Measurements from ENCODE around the gene REG4. TPM values are rescaled to one million over a fixed set of nuclear protein-coding genes. Genes with fewer than 3 reads are reported as not detected.
"Not testable (repeated sequence)": the region's sequence is repeated elsewhere in the genome, so short reads cannot be mapped to it uniquely, and the experiment has no call there.

REG4 gene
- total RNA-seq, 2 donors from 2014 or later: 3.8 TPM; not detected in 1

- ATAC-seq (ENCODE audit: insufficient number of reproducible peaks, low FRiP score, low read depth) (no peak), DNase-seq (ENCODE audit: low spot score) (no peak)
- no peak overlapping the region for H3K27ac ChIP-seq
- TF ChIP-seq CTCF (IDR thresholded peaks at IDR 0.05): no peak
- no peak overlapping the region for H3K4me3 ChIP-seq
- peaks cover 3 to 12% of the 10 kb centered on the region in 2 donors for H3K4me1 ChIP-seq (ENCODE audit: control insufficient read depth in 1 of 2, low read depth in 2 of 2)
- H3K9me3 ChIP-seq: no peaks in the 10 kb centered on the region
- H3K27me3 ChIP-seq (replicated peaks; ENCODE audit: insufficient read depth): no peaks in the 10 kb centered on the region
- H3K36me3 ChIP-seq: no peaks in the 10 kb centered on the region
Measured at GRCh38 chr1:119794876-119795240, 16.4 kb downstream of the REG4 start.

- H3K4me3 ChIP-seq: no peak overlapping the region
- DNase-seq (ENCODE audit: low spot score): no peak
- H3K9me3 ChIP-seq: no peaks in the 10 kb centered on the region
- no peaks in the 10 kb centered on the region for H3K27me3 ChIP-seq (replicated peaks; ENCODE audit: insufficient read depth)
- no peak overlapping the region for H3K27ac ChIP-seq
- peaks cover 3 to 12% of the 10 kb centered on the region in 2 donors for H3K4me1 ChIP-seq (ENCODE audit: control insufficient read depth in 1 of 2, low read depth in 2 of 2)
- ATAC-seq (ENCODE audit: insufficient number of reproducible peaks, low FRiP score, low read depth): no peak
- no peaks in the 10 kb centered on the region for H3K36me3 ChIP-seq
- no peak for TF ChIP-seq CTCF (IDR thresholded peaks at IDR 0.05)
Measured at GRCh38 chr1:119794230-119794875, 16.9 kb downstream of the REG4 start.

GRCh38 chr1:119791377-119791776 is 19.9 kb downstream of the REG4 start:
- ATAC-seq (ENCODE audit: insufficient number of reproducible peaks, low FRiP score, low read depth) (no peak), DNase-seq (ENCODE audit: low spot score) (no peak)
- H3K4me3 ChIP-seq: no peak overlapping the region

GRCh38 chr1:119790451-119791198 is 20.6 kb downstream of the REG4 start:
- no peak for TF ChIP-seq CTCF (IDR thresholded peaks at IDR 0.05)
- Histone ChIP-seq H3K4me1 (ENCODE audit: control insufficient read depth in 1 of 2, low read depth in 2 of 2) (peaks cover 3 to 12% of the 10 kb centered on the region in 2 donors), H3K36me3 (no peaks in the 10 kb centered on the region), H3K9me3 (no peaks in the 10 kb centered on the region), H3K27me3 (replicated peaks; ENCODE audit: insufficient read depth) (no peaks in the 10 kb centered on the region), H3K4me3 (no peak overlapping the region), H3K27ac (no peak overlapping the region)
- DNase-seq (ENCODE audit: low spot score) (no peak), ATAC-seq (ENCODE audit: insufficient number of reproducible peaks, low FRiP score, low read depth) (no peak)

More at GRCh38 chr1:119791377-119791776, 19.9 kb downstream of the REG4 start:
- no peak overlapping the region for H3K27ac ChIP-seq
- no peaks in the 10 kb centered on the region for H3K36me3 ChIP-seq
- no peaks in the 10 kb centered on the region for H3K9me3 ChIP-seq
- TF ChIP-seq CTCF (IDR thresholded peaks at IDR 0.05): no peak
- H3K27me3 ChIP-seq (replicated peaks; ENCODE audit: insufficient read depth): no peaks in the 10 kb centered on the region
- peaks cover 3 to 12% of the 10 kb centered on the region in 2 donors for H3K4me1 ChIP-seq (ENCODE audit: control insufficient read depth in 1 of 2, low read depth in 2 of 2)

- Histone ChIP-seq H3K4me1 (ENCODE audit: control insufficient read depth in 1 of 2, low read depth in 2 of 2) (no peaks in the 10 kb centered on the region), H3K27ac (no peak overlapping the region), H3K9me3 (no peaks in the 10 kb centered on the region), H3K4me3 (no peak overlapping the region), H3K36me3 (no peaks in the 10 kb centered on the region), H3K27me3 (replicated peaks; ENCODE audit: insufficient read depth) (no peaks in the 10 kb centered on the region)
- no peak for TF ChIP-seq CTCF (IDR thresholded peaks at IDR 0.05)
- no peak for ATAC-seq (ENCODE audit: insufficient number of reproducible peaks, low FRiP score, low read depth)
- DNase-seq (ENCODE audit: low spot score): no peak
Measured at GRCh38 chr1:119787776-119788175, 23.5 kb downstream of the REG4 start.

- not testable (repeated sequence) for H3K36me3 ChIP-seq; H3K4me3 ChIP-seq; H3K9me3 ChIP-seq; H3K4me1 ChIP-seq (ENCODE audit: control insufficient read depth in 1 of 2, low read depth in 2 of 2); DNase-seq (ENCODE audit: low spot score); ATAC-seq (ENCODE audit: insufficient number of reproducible peaks, low FRiP score, low read depth); H3K27me3 ChIP-seq (replicated peaks; ENCODE audit: insufficient read depth); H3K27ac ChIP-seq
Measured at GRCh38 chr1:119786473-119787050, 24.7 kb downstream of the REG4 start.

GRCh38 chr1:119786046-119786445 is 25.2 kb downstream of the REG4 start:
- H3K36me3 ChIP-seq; H3K27me3 ChIP-seq (replicated peaks; ENCODE audit: insufficient read depth); H3K9me3 ChIP-seq; H3K4me3 ChIP-seq; DNase-seq (ENCODE audit: low spot score); ATAC-seq (ENCODE audit: insufficient number of reproducible peaks, low FRiP score, low read depth); H3K27ac ChIP-seq; H3K4me1 ChIP-seq (ENCODE audit: control insufficient read depth in 1 of 2, low read depth in 2 of 2): not testable (repeated sequence)
